HG02588 (cell line): Measurements from ENCODE around the gene MPPE1.
"Not testable (repeated sequence)": the region's sequence is repeated elsewhere in the genome, so short reads cannot be mapped to it uniquely, and the experiment has no call there.

Experiments used
- ATAC-seq: cut with Tn5 transposase; IDR thresholded peaks from one replicate; pipeline ENCODE4 v1.9.1; 2021; ENCODE audit warnings: mild to moderate bottlenecking, moderate library complexity; ENCODE audit not compliant: unreplicated experiment

MPPE1 gene, protein sequence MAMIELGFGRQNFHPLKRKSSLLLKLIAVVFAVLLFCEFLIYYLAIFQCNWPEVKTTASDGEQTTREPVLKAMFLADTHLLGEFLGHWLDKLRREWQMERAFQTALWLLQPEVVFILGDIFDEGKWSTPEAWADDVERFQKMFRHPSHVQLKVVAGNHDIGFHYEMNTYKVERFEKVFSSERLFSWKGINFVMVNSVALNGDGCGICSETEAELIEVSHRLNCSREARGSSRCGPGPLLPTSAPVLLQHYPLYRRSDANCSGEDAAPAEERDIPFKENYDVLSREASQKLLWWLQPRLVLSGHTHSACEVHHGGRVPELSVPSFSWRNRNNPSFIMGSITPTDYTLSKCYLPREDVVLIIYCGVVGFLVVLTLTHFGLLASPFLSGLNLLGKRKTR

DNA sequence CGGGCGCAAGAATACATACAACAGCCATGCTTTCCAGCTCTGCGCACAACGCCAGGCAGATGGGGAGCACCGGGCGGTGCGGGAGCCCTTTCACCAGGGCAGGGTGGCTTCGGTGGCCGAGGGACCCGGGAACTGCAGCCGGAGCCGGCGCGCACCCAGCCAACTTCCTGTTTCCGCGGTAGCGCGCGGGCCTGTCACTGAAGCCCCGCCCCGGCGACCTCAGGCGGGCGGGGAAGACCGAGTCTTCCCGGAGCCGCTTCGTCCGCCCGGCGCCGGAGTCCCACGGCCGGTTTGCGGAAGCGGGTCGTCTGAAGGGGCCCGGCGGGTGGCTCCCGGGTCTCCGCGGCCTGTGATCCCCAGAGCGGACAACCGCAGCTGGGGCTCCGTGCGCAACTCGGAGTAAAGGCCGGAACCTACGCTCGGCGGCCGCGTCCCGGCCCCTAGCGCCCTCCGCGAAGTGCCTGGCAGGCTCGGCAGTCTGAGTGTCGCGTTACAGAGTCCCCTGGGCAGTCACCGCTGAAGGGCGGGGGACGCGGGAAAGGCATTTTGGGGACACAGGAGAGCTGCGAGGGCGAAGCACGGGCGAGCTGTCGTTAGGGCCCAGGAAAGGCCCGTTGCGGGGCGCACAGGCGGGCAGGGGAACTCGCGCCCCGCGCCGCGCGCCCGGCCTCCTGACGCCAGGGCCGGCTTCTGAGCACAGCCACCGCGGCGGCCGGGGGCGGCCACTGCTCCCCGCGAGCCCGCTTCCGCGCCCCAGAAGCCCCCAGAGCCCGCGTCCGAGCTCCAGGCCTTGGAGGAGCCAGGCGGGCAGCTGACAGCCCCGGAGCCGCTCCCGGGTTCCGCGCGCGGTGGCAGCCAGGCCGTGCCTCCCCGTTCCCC lies at the start of gene MPPE1:
TSS of gene MPPE1 (minus strand) at position 136 of the 879 bp plus-strand sequence. CDS start 11,053 bp downstream, outside the sequence.
- peak; percentile 88 for ATAC-seq

DNA sequence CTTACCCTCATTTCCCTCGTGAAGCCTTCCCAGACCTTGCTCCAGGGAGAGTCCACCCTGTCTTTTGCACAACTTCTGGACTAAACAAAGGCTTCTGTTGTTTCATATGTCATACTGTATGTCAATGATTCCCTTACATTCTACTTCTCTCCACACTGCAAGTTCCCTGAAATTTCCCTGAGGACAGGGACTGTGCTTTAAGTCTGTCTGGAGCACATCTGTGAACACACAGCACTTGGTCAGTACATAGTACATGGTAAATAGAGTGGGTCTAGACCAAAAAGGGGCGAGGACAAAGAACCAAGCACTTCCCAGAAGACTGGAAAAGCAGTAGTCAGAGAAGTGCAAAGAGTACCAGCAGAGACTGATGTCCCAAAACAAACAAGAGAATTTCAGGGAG lies 49.5 kb upstream of the MPPE1 start:
- no peak for ATAC-seq

DNA sequence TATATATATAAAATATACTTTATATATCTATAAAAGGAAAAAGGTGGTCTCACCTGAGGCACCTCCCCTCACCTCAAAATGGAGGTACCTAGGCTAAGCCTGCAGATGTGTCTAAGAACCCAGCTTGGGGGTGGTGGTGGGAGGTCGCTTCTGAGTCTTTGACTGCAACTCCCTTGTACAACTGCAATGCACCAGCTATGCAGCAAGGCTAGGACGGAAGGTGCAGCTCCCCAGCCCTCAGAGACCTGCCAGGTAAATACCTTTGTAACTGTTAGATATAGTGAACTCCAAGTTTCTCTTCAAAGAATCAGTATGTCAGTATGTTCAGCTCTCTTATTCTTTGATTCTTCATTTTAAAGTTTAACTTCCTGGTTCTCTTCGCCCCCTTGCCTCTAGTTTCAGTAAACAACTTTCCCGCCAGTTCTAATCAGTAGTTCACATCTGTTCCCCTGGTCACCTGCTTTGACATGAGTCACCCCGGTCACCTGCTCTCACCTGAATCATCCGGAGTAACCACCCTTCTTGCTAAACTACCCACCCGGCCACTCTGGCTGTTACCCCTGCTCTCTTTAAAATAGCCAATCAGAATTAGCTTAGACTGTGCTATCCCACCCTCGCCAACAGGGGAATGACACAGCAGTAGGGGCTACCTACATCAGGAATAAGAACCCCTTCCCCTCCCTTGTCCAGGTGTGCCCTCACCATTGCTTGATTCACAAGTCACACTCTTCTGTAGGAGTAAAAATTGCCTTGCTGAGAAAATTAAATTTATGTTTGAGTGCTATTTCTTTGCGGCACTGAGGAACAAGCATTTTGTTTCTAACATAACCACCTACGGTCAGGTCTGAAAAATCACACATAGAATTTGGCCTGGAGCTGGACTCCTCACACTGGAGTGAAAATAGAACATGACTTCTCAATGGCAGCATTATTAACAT lies 48.5 kb upstream of the MPPE1 start:
- no peak for ATAC-seq

DNA sequence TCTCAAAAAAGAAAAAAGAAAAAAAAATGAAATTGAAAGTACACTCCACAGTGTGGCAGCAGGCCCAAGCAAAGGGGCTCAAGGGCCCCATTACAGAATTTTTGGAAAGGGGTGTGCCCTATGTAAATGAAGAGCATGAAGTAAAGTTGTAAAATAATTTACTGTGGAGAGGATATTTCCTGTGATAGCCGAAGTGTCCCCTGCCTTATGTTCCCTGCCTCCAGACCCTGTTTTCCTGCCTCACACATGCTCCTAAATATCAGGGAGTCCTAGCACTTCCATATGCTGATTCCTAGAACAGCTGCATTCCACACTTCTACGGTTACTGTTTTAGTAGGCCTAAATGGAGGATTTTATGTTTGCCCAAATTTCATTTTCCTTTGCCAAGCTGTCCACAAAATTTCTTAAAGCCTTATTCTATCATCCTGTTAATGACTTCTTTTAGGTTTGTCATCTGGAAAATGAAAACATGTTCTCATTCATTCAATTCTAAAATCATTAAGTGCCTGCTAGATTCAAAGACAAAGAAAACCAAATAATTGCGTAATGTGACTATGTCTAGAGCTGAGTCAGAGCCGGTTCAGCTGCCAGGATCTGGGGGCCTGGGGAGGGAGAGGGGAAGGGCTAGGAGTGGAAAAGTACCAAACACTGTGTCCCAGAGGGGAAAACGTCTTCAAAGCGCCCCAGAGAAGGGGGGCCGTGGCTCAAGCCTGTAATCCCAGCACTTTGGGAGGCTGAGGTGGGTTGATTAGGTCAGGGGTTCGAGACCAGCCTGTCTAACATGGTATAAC lies 47.3 kb upstream of the MPPE1 start:
- ATAC-seq, result no peak

DNA sequence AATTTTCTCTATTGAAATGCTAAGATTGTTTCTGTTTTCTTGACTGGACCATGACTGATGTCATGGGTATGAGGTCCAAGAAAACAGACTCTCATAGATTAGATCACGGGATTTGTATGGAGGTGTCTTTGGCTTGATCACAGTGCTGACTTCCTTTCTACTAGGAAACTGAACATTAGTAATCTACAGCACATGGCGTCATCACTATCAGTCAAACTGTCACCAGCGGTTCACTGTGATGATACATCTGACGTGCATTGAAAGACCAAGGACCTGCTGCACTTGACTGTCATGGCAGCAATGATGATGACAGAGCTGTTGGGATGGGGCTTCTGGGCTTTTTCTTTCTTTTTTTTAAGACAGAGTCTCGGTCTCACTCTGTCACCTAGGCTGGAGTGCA lies 45.0 kb upstream of the MPPE1 start:
- no peak for ATAC-seq

DNA sequence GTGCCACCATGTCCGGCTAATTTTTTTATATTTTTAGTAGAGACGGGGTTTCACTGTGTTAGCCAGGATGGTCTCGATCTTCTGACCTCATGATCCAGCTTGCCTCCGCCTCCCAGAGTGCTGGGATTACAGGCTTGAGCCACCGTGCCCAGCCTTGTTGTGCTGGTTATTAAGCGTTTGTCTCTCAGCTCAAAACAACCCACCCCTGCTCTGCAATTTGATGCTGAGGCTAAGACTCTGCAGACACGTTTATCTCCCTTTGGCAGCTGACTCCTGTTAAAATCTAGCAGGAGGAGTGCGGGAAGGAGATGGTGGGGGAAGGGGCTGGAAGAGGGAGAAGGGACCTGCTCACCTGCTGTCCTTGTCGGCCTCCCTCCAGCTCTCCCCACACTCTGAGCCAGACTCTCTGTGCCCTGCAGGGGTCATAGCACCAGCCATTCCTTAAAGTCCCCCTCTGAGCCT lies 43.3 kb upstream of the MPPE1 start:
- no peak for ATAC-seq

DNA sequence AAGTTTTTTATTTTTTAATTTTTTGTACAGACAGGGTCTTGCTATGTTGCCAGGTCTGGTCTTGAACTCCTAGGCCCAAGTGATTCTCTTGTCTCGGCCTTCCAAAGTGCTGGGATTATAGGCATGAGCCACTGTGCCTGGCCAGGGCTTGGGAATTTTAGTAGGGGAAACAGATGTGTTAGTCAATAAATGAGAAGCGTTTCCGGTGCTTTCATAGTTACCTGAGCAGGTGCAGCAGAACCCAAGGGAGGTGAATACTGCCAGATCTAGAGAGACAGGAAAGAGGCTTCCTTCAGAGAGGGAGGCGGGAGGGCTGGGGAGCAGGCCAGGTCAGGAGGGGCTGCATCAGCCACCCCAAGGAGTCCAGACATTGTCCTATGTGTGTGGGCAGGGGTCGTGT lies 42.7 kb upstream of the MPPE1 start:
- ATAC-seq, result no peak

DNA sequence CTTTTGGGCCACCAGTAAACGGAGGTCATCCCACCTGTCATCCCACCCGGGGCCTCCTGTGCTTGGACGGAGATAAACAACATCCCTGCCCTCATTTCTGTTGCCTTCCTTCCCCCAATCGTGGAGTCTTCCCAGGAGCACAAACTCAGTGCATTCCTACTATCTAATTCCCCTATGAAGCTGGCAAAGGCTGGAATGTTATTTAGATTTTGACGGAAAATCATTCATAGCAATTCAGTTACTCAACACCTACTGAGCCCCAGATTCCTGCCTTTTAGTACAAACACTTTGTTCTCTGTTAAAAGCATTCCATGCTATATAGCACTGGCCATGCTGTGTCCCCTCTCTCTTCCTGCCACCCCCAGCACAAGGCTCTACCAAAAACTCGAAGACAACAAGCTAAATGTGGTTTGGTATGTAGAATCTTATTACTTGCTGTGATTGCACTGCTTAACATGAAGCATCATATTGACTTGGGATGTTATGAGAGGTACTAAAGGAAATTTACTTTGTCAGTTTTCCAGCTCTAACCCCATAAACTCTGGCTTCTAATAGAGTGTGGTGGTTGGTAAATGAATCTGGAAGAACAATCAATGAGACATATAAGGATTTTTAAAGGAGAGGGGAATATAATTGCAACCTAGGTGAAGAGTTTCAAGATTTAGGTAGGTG lies 40.9 kb upstream of the MPPE1 start:
- ATAC-seq, result no peak

DNA sequence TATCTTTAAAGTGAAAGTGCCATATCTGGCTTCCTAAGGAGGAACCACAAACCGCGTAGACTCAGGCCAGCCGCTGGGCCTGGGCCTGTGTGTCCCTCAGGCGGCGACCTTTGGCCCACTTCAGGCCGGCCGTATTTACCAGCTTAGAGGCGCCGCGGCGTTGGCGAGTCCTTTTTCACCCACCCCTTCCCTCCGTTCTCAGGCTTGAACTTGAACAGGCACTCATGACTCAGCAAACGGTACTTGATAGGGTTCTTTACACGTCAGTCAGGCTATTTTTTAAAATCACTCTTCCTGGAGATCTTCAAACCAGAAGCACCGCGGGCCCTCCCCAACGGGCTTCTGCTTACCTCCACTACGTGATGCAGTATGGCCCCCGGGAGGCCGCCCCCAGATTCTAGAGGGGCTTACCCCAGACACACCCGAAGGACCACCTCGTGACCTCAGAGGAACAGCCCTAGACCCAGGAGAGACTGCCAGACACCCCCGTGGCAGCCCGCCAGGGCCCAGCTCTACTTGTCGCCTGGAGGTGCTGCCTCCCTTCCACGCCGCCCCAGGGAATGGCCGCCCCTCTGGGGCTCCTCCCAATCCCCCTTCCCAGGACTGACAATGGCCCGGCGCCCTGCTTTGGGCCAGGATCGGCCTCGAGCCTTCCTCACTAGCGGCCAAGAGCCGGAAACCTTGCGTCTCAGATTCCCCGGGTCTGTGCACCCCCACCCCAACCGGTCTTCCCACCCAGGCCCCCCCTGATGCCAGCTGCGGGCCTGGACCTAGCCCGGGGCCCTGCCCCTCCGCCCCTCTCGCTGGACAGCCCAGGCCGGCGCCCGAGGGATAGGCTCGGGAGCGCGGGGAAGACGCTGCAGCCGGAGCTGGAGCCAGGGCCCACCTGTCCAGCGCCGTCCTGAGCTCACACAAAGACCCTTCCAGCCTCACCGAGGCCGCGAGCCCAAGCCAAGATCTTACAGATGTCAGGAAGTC lies 39.4 kb upstream of the MPPE1 start:
- peak; percentile 91 for ATAC-seq

DNA sequence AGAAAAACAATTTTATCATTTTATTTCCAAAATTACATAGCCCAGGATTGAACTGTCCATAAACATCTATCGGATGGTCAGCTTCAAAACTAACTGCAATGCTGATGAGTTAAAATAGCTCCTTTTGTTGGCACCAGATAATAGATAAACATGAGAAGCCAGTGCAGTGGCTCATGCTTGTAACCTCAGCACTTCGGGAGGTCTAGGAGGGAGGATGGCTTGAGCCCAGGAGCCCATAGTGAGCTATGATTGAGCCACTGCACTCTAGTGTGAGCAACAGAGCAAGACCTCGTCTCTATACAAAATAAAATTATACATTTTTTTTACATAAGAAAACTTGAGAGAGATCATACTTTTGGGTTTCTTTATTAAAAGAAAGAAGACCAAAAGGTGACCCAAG lies 38.6 kb upstream of the MPPE1 start:
- ATAC-seq, result no peak

DNA sequence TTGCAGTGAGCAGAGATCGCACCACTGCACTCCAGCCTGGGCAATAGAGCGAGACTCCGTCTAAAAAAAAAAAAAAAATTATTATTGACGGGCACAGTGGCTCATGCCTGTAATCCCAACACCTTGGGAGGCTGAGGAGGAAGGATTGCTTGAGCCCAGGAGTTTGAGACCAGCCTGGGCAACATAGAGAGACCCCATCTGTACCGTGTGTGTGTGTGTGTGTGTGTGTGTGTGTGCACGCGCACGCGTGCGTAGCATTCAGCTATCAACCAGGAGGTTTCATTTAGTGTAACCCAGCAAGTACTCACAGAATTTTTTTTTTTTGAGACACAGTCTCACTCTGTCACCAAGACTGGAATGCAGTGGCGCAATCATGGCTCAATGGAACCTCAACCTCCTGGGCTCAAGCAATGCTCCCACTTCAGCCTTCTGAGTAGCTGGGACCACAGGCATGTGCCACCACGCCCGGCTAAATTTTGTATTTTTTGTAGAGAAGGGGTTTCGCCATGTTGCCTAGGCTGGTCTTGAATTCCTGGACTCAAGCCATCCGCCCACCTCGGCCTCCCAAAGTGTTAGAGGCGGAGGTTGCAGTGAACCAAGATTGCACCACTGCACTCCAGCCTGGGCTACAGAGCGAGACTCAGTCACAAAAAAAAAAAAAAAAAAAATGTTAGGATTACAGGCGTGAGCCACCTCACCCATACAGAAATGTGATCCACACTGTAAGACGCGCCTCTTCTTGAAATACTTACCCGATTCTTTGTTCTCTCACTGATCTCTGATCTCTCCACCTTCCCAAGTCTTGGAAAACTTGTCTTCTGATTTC lies 37.9 kb upstream of the MPPE1 start:
- ATAC-seq, result not testable (repeated sequence)

DNA sequence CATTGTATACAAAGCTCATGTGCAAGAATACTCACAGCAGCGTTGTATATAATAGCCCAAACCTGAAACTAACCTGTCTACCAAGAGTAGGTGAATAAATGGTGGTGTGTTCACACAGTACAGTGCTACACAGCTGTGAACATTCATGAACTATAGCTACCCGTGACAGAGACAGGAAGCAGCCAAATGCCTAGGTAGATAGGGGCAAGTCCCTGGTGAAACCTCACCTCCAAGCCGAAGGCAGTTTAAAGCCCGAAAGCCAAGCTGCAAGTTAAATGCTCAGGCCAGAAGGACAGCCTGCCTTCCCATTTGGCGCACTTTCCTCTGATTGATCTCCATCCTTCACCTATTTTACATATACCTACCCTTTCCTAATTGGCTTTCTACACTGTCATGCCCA lies 36.7 kb upstream of the MPPE1 start:
- ATAC-seq, result no peak

DNA sequence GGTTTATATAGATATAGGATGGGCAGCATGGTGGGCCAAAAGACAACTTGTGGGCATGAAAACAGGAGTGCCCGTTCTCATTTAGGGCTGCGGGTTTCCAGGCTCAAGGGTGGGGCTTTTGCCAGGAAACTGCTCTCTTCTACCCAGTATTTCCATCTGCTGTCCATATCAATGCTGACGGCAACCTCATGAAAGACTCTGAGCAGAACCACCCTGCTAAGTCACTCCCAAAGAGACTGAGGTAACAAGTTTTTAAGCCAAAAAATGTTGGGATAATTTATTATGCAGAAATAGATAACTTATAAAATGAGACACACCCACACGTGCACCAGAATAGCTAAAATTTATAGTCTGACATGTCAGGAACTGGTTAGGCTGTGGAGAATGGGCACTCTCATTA lies 36.1 kb upstream of the MPPE1 start:
- no peak for ATAC-seq

DNA sequence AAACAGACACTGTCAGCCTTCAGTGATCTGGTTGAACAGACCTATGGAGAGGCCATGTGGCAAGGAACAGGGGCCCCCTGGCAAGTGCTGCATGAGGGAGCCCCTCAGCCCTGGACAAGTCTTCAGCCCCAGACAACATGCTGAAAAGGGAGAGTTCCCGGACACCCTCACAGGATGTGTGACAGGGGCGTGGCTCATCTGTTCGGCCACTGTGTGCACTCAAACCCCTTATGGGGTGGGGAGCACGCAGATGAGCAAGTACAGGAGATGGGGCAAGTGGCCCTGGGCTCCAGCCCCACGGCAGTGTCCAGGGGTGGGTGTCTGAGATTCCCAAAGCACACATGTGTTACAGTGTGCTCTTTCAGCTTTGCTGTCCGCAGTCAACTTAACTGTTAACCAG lies 35.4 kb upstream of the MPPE1 start:
- no peak for ATAC-seq

DNA sequence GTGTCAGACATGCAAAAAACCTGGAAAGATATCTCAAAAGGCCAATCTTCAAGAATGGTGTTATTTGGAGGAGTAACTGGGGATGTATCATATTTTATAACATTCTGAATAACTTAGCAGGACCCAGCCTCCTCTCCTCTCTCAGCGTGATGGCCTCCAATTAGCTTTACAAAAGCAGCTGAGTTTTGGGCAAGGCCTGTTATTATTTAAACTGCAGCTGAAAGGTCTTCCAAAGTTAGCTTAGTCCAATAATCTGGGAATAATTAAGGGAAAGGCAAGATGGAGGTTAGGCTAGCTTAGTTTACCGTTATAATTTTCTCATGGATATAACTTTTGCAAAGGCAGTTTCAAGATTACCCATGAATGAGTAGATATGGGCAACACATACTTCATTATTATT lies 32.8 kb upstream of the MPPE1 start:
- no peak for ATAC-seq

DNA sequence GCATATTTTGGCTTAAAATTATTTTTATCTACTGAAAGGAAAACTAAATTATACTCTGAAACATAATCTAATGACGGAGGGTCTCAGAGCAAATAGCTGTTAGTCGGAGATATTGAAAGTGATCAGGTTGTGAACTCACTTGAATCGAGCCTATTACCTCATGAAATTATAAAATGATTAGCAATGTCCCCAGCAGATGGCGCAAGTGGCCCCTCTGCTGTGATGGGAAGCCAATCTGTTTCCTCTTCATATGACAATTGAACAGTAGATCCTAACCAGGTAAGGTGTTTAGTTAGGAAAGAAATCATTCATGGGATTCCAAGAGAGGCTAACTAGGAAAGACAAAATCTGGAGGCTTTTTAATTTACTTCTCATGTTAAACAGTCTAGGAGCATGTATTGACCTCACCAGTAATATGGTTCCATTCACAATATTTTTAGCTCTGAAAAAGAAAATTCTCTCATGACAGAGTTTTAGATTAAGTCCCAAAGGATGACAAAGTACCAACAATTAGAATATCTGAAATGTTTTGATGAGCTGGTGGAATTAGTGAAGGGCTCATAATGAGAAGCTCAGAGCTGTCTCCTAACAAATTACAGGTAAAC lies 29.9 kb upstream of the MPPE1 start:
- no peak for ATAC-seq

DNA sequence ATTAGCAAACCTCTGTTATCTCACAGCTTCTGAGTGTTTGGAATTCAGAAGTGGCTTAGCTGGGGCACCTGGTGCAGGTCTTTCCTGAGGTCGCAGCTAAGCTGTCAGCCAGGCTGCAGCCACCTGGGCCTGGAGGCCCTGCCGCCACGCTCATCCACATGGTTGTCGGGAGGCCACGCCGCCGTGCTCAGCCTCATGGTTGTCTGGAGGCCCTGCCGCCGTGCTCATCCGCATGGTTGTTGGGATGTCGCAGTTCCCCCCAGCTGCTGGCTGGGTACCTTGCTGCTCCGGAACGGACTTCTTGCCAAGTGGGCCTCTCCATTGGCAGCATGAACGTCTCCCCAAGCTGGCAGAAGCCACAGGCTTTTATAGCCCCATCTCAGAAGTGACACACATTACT lies 24.3 kb upstream of the MPPE1 start:
- no peak for ATAC-seq
